ENCODE measurements around the gene DIPK1B.

The DIPK1B gene

DNA sequence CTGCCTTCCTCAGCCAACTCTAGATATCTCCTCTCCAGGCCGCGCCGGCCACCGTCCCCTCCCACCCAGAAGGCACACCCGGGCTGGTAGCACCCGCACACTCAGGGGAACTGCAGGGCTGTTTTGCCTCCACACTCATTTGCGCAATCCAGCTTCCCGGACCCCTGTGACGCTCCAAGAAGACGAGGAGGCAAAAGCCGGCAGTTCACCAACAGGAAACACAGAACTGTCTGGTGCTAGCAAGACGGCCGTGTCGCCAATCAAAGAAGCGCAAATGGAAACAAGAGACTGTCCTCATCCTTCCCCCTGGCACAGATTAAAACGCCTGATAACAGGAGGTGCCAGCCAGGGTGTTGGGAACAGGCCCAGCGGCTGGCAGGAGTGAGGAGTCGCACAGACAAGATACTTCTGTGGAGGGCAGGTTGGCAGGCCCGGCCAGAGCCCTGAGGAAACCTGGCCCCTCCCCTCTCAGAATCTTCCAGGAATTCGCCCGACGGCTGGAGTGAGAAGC is 32.9 kb upstream of the DIPK1B start:
- Histone ChIP-seq H3K9ac (ENCODE audit: insufficient read length, low read depth) (peak overlapping the region; percentile 53), H3K9me3 (ENCODE audit: insufficient read depth, low read length) (no peaks in the 10 kb centered on the region), H3K4me1 (ENCODE audit: insufficient read depth, insufficient read length) (peaks cover 40% of the 10 kb centered on the region), H3K36me3 (ENCODE audit: insufficient read depth, insufficient read length, low read length) (peaks cover 24% of the 10 kb centered on the region), H3K27me3 (ENCODE audit: insufficient read depth, insufficient read length) (no peaks in the 10 kb centered on the region), H3K4me3 (ENCODE audit: insufficient read length, low read depth) (no peak overlapping the region)
- TF ChIP-seq YY1 (IDR thresholded peaks at IDR 0.05; ENCODE audit: insufficient read depth, insufficient read length) (no peak), ZNF274 (IDR thresholded peaks at IDR 0.05; ENCODE audit: low read depth, low read length) (no peak), SUZ12 (IDR thresholded peaks at IDR 0.05; ENCODE audit: extremely low read depth, insufficient read depth, insufficient read length) (no peak)
- no peak for DNase-seq (ENCODE audit: low read depth, low spot score)

DNA sequence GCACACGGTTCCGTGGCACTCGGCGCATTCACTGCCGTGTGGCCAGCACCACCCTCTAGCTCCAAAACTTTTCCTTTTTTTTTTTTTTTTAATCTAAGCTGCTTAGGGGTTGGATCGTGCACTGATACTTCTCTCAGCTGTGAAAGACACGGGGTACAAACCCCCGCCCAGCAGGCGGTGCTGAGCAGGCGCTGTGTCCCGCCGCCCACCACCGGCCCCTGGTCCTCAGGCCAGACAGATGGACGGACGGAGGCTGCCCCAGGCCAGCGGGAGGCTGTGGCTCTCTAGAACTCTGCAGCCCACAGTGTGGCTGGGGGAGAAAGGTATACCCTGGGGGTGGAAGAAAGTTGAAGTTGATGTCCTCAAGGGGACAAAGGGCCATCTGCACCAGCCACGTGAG is 31.3 kb upstream of the DIPK1B start:
- H3K9me3 ChIP-seq (ENCODE audit: insufficient read depth, low read length) = no peaks in the 10 kb centered on the region
- peak overlapping the region; percentile 11 for H3K9ac ChIP-seq (ENCODE audit: insufficient read length, low read depth)
- DNase-seq (ENCODE audit: low read depth, low spot score) = no peak

DNA sequence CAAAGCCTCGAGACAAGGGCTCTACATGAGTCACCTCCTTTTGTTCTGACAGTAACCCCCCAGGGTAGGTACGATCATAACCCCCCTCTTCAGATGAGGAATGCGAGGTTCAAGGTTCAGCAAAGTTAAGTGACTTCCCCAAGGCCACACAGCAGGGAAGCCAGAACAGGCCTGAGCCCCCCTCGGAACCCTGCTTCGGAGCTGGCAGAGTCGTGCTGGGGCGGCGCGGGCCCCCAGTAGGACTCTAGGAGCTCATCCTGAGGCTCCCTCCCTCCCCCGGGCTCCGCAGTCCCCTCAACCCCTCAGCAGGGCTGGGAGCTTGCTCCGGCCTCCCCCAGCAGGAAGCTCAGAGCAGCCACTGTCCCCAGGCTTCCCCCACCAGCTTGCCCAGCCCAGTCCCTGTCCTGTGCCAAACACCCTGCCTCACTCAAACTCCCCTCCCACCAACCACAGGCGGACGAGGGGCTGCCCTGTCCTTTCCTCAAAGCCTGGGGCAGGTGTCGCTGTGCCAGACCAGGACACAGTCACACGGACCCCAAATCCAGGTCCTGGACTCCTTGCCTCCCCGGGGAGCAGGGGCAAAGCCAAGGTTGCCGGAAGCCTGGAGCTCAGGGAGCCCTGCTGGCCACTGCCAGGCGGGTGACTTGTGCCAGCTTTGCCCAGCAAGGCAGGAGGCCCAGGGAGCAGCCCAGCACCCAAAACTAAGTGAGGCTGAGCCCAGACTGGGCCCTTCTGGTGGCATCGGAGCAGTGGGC is 30.2 kb upstream of the DIPK1B start:
- H3K4me3 ChIP-seq (ENCODE audit: insufficient read length, low read depth) = no peak overlapping the region
- peaks cover 44% of the 10 kb centered on the region for H3K4me1 ChIP-seq (ENCODE audit: insufficient read depth, insufficient read length)
- no peak for DNase-seq (ENCODE audit: low read depth, low spot score)
- H3K9me3 ChIP-seq (ENCODE audit: insufficient read depth, low read length) = no peaks in the 10 kb centered on the region
- H3K36me3 ChIP-seq (ENCODE audit: insufficient read depth, insufficient read length, low read length) = peaks cover 12% of the 10 kb centered on the region
- H3K9ac ChIP-seq (ENCODE audit: insufficient read length, low read depth) = peak overlapping the region; percentile 74
- H3K27me3 ChIP-seq (ENCODE audit: insufficient read depth, insufficient read length) = peaks cover 3% of the 10 kb centered on the region
- TF ChIP-seq ZNF274 (IDR thresholded peaks at IDR 0.05; ENCODE audit: low read depth, low read length) = no peak
- TF ChIP-seq YY1 (IDR thresholded peaks at IDR 0.05; ENCODE audit: insufficient read depth, insufficient read length) = no peak
- no peak for TF ChIP-seq SUZ12 (IDR thresholded peaks at IDR 0.05; ENCODE audit: extremely low read depth, insufficient read depth, insufficient read length)

More for the DNA sequence above, 31.3 kb upstream of the DIPK1B start:
- Histone ChIP-seq H3K36me3 (ENCODE audit: insufficient read depth, insufficient read length, low read length) (peaks cover 21% of the 10 kb centered on the region), H3K4me3 (ENCODE audit: insufficient read length, low read depth) (no peak overlapping the region), H3K27me3 (ENCODE audit: insufficient read depth, insufficient read length) (no peaks in the 10 kb centered on the region), H3K4me1 (ENCODE audit: insufficient read depth, insufficient read length) (peaks cover 44% of the 10 kb centered on the region)
- TF ChIP-seq ZNF274 (IDR thresholded peaks at IDR 0.05; ENCODE audit: low read depth, low read length) (no peak), YY1 (IDR thresholded peaks at IDR 0.05; ENCODE audit: insufficient read depth, insufficient read length) (no peak), SUZ12 (IDR thresholded peaks at IDR 0.05; ENCODE audit: extremely low read depth, insufficient read depth, insufficient read length) (no peak)

GRCh38 chr9:136682710-136683109 is 29.7 kb upstream of the DIPK1B start:
- peaks cover 9% of the 10 kb centered on the region for H3K36me3 ChIP-seq (ENCODE audit: insufficient read depth, insufficient read length, low read length)
- H3K27me3 ChIP-seq (ENCODE audit: insufficient read depth, insufficient read length) = peaks cover 5% of the 10 kb centered on the region
- no peak for TF ChIP-seq SUZ12 (IDR thresholded peaks at IDR 0.05; ENCODE audit: extremely low read depth, insufficient read depth, insufficient read length)
- peak overlapping the region; percentile 74 for H3K9ac ChIP-seq (ENCODE audit: insufficient read length, low read depth)
- DNase-seq (ENCODE audit: low read depth, low spot score) = no peak
- peaks cover 44% of the 10 kb centered on the region for H3K4me1 ChIP-seq (ENCODE audit: insufficient read depth, insufficient read length)
- no peaks in the 10 kb centered on the region for H3K9me3 ChIP-seq (ENCODE audit: insufficient read depth, low read length)
- no peak overlapping the region for H3K4me3 ChIP-seq (ENCODE audit: insufficient read length, low read depth)

- peaks cover 10% of the 10 kb centered on the region for H3K27me3 ChIP-seq (ENCODE audit: insufficient read depth, insufficient read length)
- H3K9me3 ChIP-seq (ENCODE audit: insufficient read depth, low read length) = no peaks in the 10 kb centered on the region
- peaks cover 9% of the 10 kb centered on the region for H3K36me3 ChIP-seq (ENCODE audit: insufficient read depth, insufficient read length, low read length)
- no peak overlapping the region for H3K4me3 ChIP-seq (ENCODE audit: insufficient read length, low read depth)
- DNase-seq (ENCODE audit: low read depth, low spot score) = no peak
- peaks cover 48% of the 10 kb centered on the region for H3K4me1 ChIP-seq (ENCODE audit: insufficient read depth, insufficient read length)
- H3K9ac ChIP-seq (ENCODE audit: insufficient read length, low read depth) = peak overlapping the region; percentile 82
- TF ChIP-seq SUZ12 (IDR thresholded peaks at IDR 0.05; ENCODE audit: extremely low read depth, insufficient read depth, insufficient read length) = no peak
These were observed 29.1 kb upstream of the DIPK1B start for GRCh38 chr9:136683173-136683745.

DNA sequence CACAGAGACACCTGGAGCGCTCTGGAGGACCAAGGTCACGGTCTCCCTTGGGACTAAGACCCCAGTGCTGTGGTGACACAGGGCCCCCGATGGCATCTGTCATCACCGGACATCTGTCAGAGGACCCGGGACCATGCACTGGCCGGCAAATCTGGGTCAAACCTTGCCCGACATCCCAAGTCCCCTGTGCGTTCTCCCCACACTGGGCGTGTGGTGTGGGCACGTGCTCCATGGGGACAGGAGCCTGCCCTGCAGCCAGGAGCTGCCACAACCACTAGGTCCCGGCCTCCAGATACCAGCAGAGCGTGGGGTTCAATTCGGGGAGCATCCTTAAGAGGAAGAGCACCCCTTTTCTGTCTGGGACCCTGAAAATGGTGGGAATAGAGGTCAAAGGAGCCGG is 28.6 kb upstream of the DIPK1B start:
- Histone ChIP-seq H3K9ac (ENCODE audit: insufficient read length, low read depth) (peak overlapping the region; percentile 82), H3K9me3 (ENCODE audit: insufficient read depth, low read length) (no peaks in the 10 kb centered on the region), H3K27me3 (ENCODE audit: insufficient read depth, insufficient read length) (peaks cover 15% of the 10 kb centered on the region), H3K36me3 (ENCODE audit: insufficient read depth, insufficient read length, low read length) (peaks cover 9% of the 10 kb centered on the region), H3K4me3 (ENCODE audit: insufficient read length, low read depth) (no peak overlapping the region), H3K4me1 (ENCODE audit: insufficient read depth, insufficient read length) (peaks cover 52% of the 10 kb centered on the region)
- TF ChIP-seq YY1 (IDR thresholded peaks at IDR 0.05; ENCODE audit: insufficient read depth, insufficient read length) (no peak), SUZ12 (IDR thresholded peaks at IDR 0.05; ENCODE audit: extremely low read depth, insufficient read depth, insufficient read length) (no peak), ZNF274 (IDR thresholded peaks at IDR 0.05; ENCODE audit: low read depth, low read length) (no peak)
- DNase-seq (ENCODE audit: low read depth, low spot score) = no peak

GRCh38 chr9:136684339-136684738 is 28.0 kb upstream of the DIPK1B start:
- Histone ChIP-seq H3K4me3 (ENCODE audit: insufficient read length, low read depth) (no peak overlapping the region), H3K9me3 (ENCODE audit: insufficient read depth, low read length) (no peaks in the 10 kb centered on the region), H3K4me1 (ENCODE audit: insufficient read depth, insufficient read length) (peaks cover 49% of the 10 kb centered on the region), H3K27me3 (ENCODE audit: insufficient read depth, insufficient read length) (peaks cover 21% of the 10 kb centered on the region), H3K9ac (ENCODE audit: insufficient read length, low read depth) (no peak overlapping the region), H3K36me3 (ENCODE audit: insufficient read depth, insufficient read length, low read length) (peaks cover 6% of the 10 kb centered on the region)
- no peak for DNase-seq (ENCODE audit: low read depth, low spot score)
- TF ChIP-seq ZNF274 (IDR thresholded peaks at IDR 0.05; ENCODE audit: low read depth, low read length) (no peak), SUZ12 (IDR thresholded peaks at IDR 0.05; ENCODE audit: extremely low read depth, insufficient read depth, insufficient read length) (no peak), YY1 (IDR thresholded peaks at IDR 0.05; ENCODE audit: insufficient read depth, insufficient read length) (no peak)
